ENCODE measurements around the gene SF3B2. TPM values are rescaled to one million over a fixed set of nuclear protein-coding genes. Genes with fewer than 3 reads are reported as not detected.

The SF3B2 gene, protein sequence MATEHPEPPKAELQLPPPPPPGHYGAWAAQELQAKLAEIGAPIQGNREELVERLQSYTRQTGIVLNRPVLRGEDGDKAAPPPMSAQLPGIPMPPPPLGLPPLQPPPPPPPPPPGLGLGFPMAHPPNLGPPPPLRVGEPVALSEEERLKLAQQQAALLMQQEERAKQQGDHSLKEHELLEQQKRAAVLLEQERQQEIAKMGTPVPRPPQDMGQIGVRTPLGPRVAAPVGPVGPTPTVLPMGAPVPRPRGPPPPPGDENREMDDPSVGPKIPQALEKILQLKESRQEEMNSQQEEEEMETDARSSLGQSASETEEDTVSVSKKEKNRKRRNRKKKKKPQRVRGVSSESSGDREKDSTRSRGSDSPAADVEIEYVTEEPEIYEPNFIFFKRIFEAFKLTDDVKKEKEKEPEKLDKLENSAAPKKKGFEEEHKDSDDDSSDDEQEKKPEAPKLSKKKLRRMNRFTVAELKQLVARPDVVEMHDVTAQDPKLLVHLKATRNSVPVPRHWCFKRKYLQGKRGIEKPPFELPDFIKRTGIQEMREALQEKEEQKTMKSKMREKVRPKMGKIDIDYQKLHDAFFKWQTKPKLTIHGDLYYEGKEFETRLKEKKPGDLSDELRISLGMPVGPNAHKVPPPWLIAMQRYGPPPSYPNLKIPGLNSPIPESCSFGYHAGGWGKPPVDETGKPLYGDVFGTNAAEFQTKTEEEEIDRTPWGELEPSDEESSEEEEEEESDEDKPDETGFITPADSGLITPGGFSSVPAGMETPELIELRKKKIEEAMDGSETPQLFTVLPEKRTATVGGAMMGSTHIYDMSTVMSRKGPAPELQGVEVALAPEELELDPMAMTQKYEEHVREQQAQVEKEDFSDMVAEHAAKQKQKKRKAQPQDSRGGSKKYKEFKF
- 100 to 1,000 TPM; 265 to 270 TPM for total RNA-seq

DNA sequence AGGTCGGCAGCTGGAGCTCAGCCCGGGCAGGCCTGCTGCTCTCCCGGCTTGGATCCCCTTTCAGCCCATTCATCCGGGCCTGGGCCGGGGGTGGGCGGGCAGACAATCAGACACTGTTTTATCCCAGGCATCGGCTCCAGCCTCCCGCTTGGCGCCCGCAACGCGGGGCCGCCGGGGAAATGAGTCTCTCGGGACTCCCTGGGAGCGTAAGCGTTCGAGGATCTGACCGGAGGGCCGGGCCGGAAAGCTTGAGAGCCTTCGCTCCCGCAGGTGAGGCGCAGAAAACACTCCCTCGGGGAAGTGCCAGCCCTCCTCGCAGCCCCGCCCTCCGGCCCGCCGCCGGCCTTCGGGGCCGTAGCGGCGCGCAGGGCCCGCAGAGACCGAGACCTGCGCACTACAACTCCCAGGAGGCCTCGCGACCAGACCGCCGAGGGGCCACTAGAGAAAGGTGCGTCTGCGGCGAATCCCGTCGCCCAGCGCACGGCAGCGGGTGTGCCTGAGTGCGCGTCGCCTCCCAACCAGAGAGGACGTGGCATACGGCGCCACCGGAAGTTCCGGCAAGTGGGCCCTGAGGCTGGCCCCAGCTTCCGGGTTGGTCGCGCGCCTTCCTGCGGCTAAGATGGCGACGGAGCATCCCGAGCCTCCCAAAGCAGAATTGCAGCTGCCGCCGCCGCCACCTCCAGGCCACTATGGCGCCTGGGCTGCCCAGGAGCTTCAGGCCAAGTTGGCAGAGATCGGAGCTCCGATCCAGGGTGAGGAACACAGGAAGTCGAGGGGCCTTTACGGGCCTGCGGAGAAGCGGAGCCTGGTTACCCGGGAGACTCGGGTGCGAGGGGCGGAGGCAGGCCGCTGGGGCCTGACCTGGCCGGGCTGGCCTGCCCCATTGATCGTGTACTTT is at the start of gene SF3B2:
SF3B2 (plus strand) TSS at position 599 of the 898 bp plus-strand sequence; CDS start at position 620, 21 bp downstream.
- Mint-ChIP-seq H3K36me3 (ENCODE audit: low read depth) (peaks cover 29% of the 10 kb centered on the region), H3K27me3 (peaks cover 4% of the 10 kb centered on the region), H3K27ac (peak within 1 kb of the TSS; percentile 95), H3K4me3 (peak within 1 kb of the TSS; percentile 91), H3K9me3 (ENCODE audit: low read depth) (no peaks in the 10 kb centered on the region), H3K4me1 (peaks cover 36% of the 10 kb centered on the region)
- ChIA-PET CTCF (interaction anchor here (0.5 to 7.5 kb wide), 13 partner anchors 8 to 722 kb away, joined by 3 to 63 read pairs (median 3); partner anchors contain the start of genes FIBP and RAB1B), POLR2A (interaction anchor here (1.1 to 1.6 kb wide), 4 partner anchors 18 to 237 kb away, joined by 3 to 4 read pairs (median 3); partner anchors contain the start of genes BANF1, CCDC85B, EIF1AD and PACS1)
- peak; percentile 99 for DNase-seq
- intact Hi-C loops (cut with DNase I, micrococcal nuclease): loop anchor here (1.0 to 5.0 kb wide), 21 partner anchors 17 to 805 kb away; partner anchors contain the start of genes BANF1 (in 2 of the 2), EIF1AD (in 2 of the 2), RAB1B (in 2 of the 2) and AP5B1 (in 1 of the 2)
- ATAC-seq: peak; percentile 99

DNA sequence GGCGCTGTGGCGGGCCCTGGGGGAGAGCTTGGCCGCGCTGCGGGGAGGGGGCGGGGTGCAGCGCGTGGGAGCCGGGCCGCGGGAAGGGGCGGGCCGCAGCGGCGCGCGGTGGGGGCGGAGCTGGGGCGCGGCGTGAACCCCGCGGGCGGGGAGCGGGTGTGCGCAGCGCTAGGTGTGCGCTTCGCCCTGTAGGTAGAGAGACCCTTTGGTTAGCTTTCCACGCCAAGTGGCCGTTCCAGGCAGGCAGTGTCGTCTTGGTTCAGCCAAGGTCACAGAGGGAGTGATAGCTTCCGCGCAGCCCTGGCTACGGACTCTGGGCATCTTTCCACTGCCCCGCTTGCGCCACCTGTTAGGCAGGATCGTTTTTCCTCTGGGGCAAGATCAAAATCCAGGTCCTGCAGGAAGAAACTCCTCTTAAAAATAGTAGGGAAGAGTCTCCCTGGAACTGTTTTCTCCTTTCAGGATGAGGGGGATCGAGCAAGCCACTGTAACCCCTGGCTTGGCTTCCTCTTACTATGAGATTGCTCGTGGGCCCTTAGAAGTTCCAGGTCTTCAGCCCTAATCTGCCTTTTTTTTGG is 49.4 kb upstream of the SF3B2 start:
- ChIA-PET POLR2A (interaction anchor here (0.6 to 1.5 kb wide), 7 partner anchors 10 to 310 kb away, joined by 3 to 6 read pairs (median 4); partner anchors contain the start of genes FIBP and SF3B2), CTCF (interaction anchor here (0.6 to 1.5 kb wide), 12 partner anchors 8 to 282 kb away, joined by 3 to 10 read pairs (median 4); partner anchors contain the start of genes CST6, FIBP, MUS81 and RNASEH2C)
- peak; percentile 64 for ATAC-seq
- H3K36me3 Mint-ChIP-seq (ENCODE audit: low read depth): peaks cover 53% of the 10 kb centered on the region
- intact Hi-C loops (cut with DNase I, micrococcal nuclease): loop anchor here (1.0 to 5.0 kb wide), 26 partner anchors 20 to 590 kb away; partner anchors contain the start of genes KAT5 (in 2 of the 2), SART1 (in 2 of the 2), SF3B2 (in 2 of the 2) and AP5B1 (in 1 of the 2)
- H3K4me1 Mint-ChIP-seq: peaks cover 34% of the 10 kb centered on the region
- no peaks in the 10 kb centered on the region for H3K9me3 Mint-ChIP-seq (ENCODE audit: low read depth)
- no peaks in the 10 kb centered on the region for H3K27me3 Mint-ChIP-seq
- no peak for DNase-seq
- H3K27ac Mint-ChIP-seq: peak overlapping the region; percentile 85
- peak overlapping the region; percentile 100 for H3K4me3 Mint-ChIP-seq

DNA sequence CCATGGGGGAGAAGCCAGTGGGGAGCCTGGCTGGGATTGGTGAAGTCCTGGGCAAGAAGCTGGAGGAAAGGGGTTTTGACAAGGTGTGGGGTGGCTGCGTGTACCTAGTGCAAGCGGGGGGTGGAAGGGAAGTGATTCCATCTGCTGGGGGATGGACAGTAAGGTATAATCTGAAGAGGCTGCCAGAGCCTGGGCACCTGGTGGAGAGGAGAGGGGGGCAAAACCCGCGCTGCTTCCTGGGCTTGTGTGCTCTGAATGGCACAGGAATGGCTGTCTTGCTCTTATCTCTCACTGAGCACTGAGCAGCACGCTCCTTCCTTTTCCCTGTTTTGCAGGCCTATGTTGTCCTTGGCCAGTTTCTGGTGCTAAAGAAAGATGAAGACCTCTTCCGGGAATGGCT is 48.9 kb upstream of the SF3B2 start:
- POLR2A ChIA-PET: interaction anchor here (0.7 to 1.5 kb wide), 2 partner anchors 115 to 192 kb away, joined by 4 to 5 read pairs; partner anchors contain the start of gene FIBP
- no peaks in the 10 kb centered on the region for H3K9me3 Mint-ChIP-seq (ENCODE audit: low read depth)
- ATAC-seq (no peak), DNase-seq (no peak)
- peak overlapping the region; percentile 85 for H3K27ac Mint-ChIP-seq
- CTCF ChIA-PET: interaction anchor here (1.1 to 1.5 kb wide), 6 partner anchors 8 to 132 kb away, joined by 3 to 7 read pairs (median 4); partner anchors contain the start of genes CST6, FIBP and SART1
- H3K4me3 Mint-ChIP-seq: peak overlapping the region; percentile 100
- H3K36me3 Mint-ChIP-seq (ENCODE audit: low read depth): peaks cover 49% of the 10 kb centered on the region
- H3K4me1 Mint-ChIP-seq: peaks cover 33% of the 10 kb centered on the region
- no peaks in the 10 kb centered on the region for H3K27me3 Mint-ChIP-seq
- intact Hi-C loops (cut with DNase I, micrococcal nuclease): loop anchor here (2.0 to 5.0 kb wide), 6 partner anchors 20 to 589 kb away; partner anchors contain the start of genes CCDC87 (in 1 of the 2), CCS (in 1 of the 2), KAT5 (in 1 of the 2) and SF3B2 (in 1 of the 2)

DNA sequence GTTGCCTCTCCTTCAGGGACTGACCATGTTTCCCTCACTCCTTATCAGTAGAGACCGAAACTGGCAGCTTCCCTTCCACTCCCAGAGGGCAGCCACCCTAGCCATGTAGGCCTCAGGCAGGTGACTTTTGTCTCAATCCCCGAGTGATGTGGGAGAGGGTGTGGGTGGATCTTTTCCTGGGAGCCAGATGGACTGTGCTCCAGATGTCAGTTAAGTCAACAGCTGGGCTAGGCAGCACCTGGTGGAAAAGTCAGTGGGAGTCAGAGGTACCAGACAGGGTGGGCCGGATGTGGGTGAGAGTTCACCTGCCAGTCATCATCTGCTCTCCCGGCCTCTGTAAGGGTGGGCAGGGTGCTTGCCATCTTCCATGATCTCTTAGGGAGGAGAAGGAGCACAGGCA is 48.0 kb upstream of the SF3B2 start:
- peak overlapping the region; percentile 55 for H3K4me3 Mint-ChIP-seq
- intact Hi-C loops (cut with DNase I, micrococcal nuclease): loop anchor here (5.0 kb wide), 3 partner anchors 48 to 588 kb away; partner anchors contain the start of genes CCDC87 (in 1 of the 2), CCS (in 1 of the 2), KAT5 (in 1 of the 2) and SF3B2 (in 1 of the 2)
- DNase-seq (no peak), ATAC-seq (no peak)
- peak overlapping the region; percentile 60 for H3K27ac Mint-ChIP-seq
- H3K9me3 Mint-ChIP-seq (ENCODE audit: low read depth): no peaks in the 10 kb centered on the region
- POLR2A ChIA-PET: interaction anchor here (0.8 kb wide), 1 partner anchor 18 kb away, joined by 3 read pairs; no protein-coding TSS in a partner anchor
- H3K36me3 Mint-ChIP-seq (ENCODE audit: low read depth): peaks cover 42% of the 10 kb centered on the region
- CTCF ChIA-PET: interaction anchor here (1.0 kb wide), 1 partner anchor 18 kb away, joined by 4 read pairs; no protein-coding TSS in a partner anchor
- peaks cover 32% of the 10 kb centered on the region for H3K4me1 Mint-ChIP-seq
- no peaks in the 10 kb centered on the region for H3K27me3 Mint-ChIP-seq

DNA sequence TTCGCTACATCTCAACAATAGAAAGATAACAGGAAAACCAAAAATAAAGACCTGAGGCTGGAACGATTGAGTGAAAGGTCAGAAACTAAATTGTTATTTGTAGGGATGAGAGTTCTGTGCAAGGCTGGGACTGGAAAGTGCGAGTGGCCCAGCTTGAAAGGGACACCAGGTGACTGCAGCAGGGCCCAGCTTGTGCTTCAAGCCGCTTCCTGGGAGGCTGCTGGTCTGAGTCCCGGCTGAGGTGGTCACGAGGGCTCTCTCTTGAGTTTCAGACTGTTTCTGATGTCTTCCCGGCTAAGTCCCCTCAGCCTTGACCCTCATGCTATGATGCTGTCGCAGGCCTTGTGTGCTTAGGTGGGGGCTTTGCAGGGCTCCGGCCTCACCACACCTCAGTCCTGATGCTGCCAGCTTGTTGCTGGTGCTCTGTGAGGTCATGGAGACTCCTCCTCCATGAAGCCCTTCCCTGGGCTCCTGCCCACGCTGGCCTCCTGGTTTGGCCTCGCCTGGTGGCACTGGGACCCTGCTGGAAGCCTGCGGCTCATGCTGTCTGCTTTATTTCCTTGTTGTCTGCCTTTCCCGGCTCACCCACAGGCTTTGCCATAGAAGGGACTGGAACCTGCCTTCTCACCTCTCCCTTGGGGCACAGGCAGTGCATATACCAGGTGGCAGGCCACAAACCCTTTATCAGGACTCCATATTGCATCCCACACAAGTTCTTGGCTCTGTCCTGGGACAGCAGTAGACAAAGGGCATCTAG is 45.9 kb upstream of the SF3B2 start:
- intact Hi-C loops (cut with DNase I, micrococcal nuclease): no loop called here
- Mint-ChIP-seq H3K27ac (peak overlapping the region; percentile 32), H3K9me3 (ENCODE audit: low read depth) (no peaks in the 10 kb centered on the region), H3K4me3 (no peak overlapping the region), H3K36me3 (ENCODE audit: low read depth) (peaks cover 25% of the 10 kb centered on the region), H3K4me1 (peaks cover 15% of the 10 kb centered on the region), H3K27me3 (peaks cover 3% of the 10 kb centered on the region)
- ChIA-PET CTCF (interaction anchor here (0.6 to 2.4 kb wide), 2 partner anchors 16 kb away, joined by 3 to 9 read pairs; no protein-coding TSS in a partner anchor), POLR2A (interaction anchor here (1.0 kb wide), 1 partner anchor 116 kb away, joined by 4 read pairs; the partner anchor contains the start of gene CCDC85B)
- no peak for DNase-seq
- ATAC-seq: no peak

DNA sequence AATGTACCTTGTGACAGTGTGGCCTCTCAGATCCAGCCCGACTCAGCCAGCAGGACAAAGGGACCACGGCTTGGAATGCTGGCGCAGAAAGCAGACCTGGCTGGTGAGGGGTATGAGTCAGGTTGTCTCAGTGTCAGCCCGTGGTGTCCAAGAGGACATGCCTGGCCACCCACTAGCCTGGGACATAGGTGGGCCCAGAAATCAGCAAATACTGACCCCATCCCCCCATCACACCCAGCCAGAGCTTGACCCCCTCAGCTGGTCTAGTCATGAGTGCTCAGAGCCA is 45.3 kb upstream of the SF3B2 start:
- POLR2A ChIA-PET: no interaction called here
- H3K9me3 Mint-ChIP-seq (ENCODE audit: low read depth): no peaks in the 10 kb centered on the region
- CTCF ChIA-PET: interaction anchor here (2.4 kb wide), 1 partner anchor 16 kb away, joined by 9 read pairs; no protein-coding TSS in a partner anchor

DNA sequence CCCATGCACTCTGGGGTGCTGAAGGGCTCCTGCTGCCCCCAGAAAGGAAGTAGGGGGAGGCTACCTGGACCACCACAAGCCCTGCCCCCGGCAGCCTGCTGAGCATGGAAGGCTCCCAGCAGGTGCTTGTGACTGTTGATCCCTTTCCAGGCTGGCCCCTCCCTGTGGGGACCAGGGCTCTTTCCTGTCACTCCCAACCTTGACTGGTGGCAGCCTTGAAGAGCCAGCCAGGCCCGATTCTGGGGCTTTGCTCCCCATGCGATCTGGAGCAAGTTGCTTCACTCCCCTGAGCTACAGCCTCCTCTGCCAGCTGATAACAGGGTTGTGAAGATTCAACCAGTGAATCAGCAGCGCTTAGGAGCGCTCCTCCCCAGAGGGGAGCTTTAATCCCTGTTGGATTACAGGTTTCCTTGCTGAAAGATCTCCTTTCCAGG is 44.9 kb upstream of the SF3B2 start:
- Mint-ChIP-seq H3K27me3 (peaks cover 6% of the 10 kb centered on the region), H3K9me3 (ENCODE audit: low read depth) (no peaks in the 10 kb centered on the region), H3K4me3 (no peak overlapping the region), H3K27ac (no peak overlapping the region), H3K4me1 (peaks cover 15% of the 10 kb centered on the region), H3K36me3 (ENCODE audit: low read depth) (peaks cover 21% of the 10 kb centered on the region)
- DNase-seq: no peak
- ChIA-PET POLR2A (no interaction called here), CTCF (interaction anchor here (0.9 to 2.4 kb wide), 2 partner anchors 15 to 40 kb away, joined by 3 to 9 read pairs; no protein-coding TSS in a partner anchor)
- ATAC-seq: no peak
- intact Hi-C loops (cut with DNase I, micrococcal nuclease): no loop called here

More for the DNA sequence above, 45.3 kb upstream of the SF3B2 start:
- intact Hi-C loops (cut with DNase I, micrococcal nuclease): no loop called here
- DNase-seq: no peak
- H3K4me3 Mint-ChIP-seq: no peak overlapping the region
- ATAC-seq: no peak
- no peak overlapping the region for H3K27ac Mint-ChIP-seq
- peaks cover 15% of the 10 kb centered on the region for H3K4me1 Mint-ChIP-seq
- peaks cover 23% of the 10 kb centered on the region for H3K36me3 Mint-ChIP-seq (ENCODE audit: low read depth)
- peaks cover 6% of the 10 kb centered on the region for H3K27me3 Mint-ChIP-seq

DNA sequence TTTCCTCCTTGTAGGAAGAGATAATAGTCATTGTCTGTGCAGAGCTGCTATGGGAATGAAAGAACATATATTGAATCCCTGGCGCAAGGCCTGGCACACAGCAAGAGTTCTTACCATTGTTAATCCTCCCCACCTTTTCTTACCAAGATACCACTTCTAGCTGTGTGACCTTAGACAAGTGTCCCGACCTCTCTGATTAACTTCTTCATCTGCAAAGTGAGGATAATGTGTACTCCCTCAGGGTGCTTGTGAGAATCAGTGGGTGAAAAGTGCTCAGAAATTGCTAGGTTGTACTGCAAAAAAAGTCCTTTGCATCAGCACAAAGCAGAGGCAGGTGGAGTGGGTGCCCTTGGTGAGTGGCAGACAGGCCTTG is 44.1 kb upstream of the SF3B2 start:
- ChIA-PET POLR2A (interaction anchor here (0.6 kb wide), 1 partner anchor 1318 kb away, joined by 3 read pairs; no protein-coding TSS in a partner anchor), CTCF (interaction anchor here (0.6 to 2.4 kb wide), 5 partner anchors 15 to 70 kb away, joined by 3 to 9 read pairs (median 3); no protein-coding TSS in a partner anchor)
- no peak for ATAC-seq
- intact Hi-C loops (cut with DNase I, micrococcal nuclease): no loop called here
- peaks cover 19% of the 10 kb centered on the region for H3K36me3 Mint-ChIP-seq (ENCODE audit: low read depth)
- H3K27me3 Mint-ChIP-seq: peaks cover 10% of the 10 kb centered on the region
- no peaks in the 10 kb centered on the region for H3K9me3 Mint-ChIP-seq (ENCODE audit: low read depth)
- no peak for DNase-seq
- H3K27ac Mint-ChIP-seq: no peak overlapping the region
- peaks cover 12% of the 10 kb centered on the region for H3K4me1 Mint-ChIP-seq
- H3K4me3 Mint-ChIP-seq: no peak overlapping the region

All from activated CD4-positive, alpha-beta T cell treated with anti-CD3 and anti-CD28 coated beads for 36 hours (primary cell).